MM.1S (cell line): Measurements from ENCODE around the gene RNF32.
"Not testable (repeated sequence)": the region's sequence is repeated elsewhere in the genome, so short reads cannot be mapped to it uniquely, and the experiment has no call there.

Source experiments
- DNase-seq: peaks from one replicate; pipeline ENCODE4 v3.0.0-alpha.2; 2015
- H2AFZ ChIP-seq: fragments of 300-600 bp; sonication (generic); 2 replicates; pipeline ENCODE4 v1.6.0; 2016; ENCODE audit warnings: antibody characterized with exemption, low read length
- H3F3A ChIP-seq: fragments of 300-600 bp; sonication (generic); 2 replicates; pipeline ENCODE4 v1.6.1; 2016; ENCODE audit warnings: mild to moderate bottlenecking, antibody characterized with exemption, low read length, moderate library complexity, mixed read lengths; ENCODE audit not compliant: insufficient read depth
- H3K27ac ChIP-seq: fragments of 300-600 bp; sonication (generic); 2 replicates; pipeline ENCODE4 v1.5.1; 2016; ENCODE audit warnings: mild to moderate bottlenecking, low read length
- H3K27me3 ChIP-seq: fragments of 300-600 bp; sonication (generic); replicated peaks from 2 replicates; pipeline ENCODE4 v1.6.0; 2016; ENCODE audit warnings: low read length; ENCODE audit not compliant: insufficient read depth
- H3K36me3 ChIP-seq: fragments of 300-600 bp; sonication (generic); replicated peaks from 2 replicates; pipeline ENCODE4 v1.6.1; 2016; ENCODE audit warnings: mild to moderate bottlenecking, low read length, mixed read lengths; ENCODE audit not compliant: insufficient read depth
- H3K4me1 ChIP-seq: fragments of 300-600 bp; sonication (generic); 2 replicates; pipeline ENCODE4 v1.6.1; 2016; ENCODE audit warnings: low read length, mixed read lengths
- H3K4me2 ChIP-seq: fragments of 300-600 bp; sonication (generic); 2 replicates; pipeline ENCODE4 v1.6.0; 2016; ENCODE audit warnings: low read depth, low read length
- H3K4me3 ChIP-seq: fragments of 300-600 bp; sonication (generic); 2 replicates; pipeline ENCODE4 v1.5.1; 2016; ENCODE audit warnings: low read length, mixed read lengths
- H3K79me2 ChIP-seq: fragments of 300-600 bp; sonication (generic); 2 replicates; pipeline ENCODE4 v1.6.1; 2016; ENCODE audit warnings: mixed run types, low read length, mixed read lengths
- H3K9ac ChIP-seq: fragments of 300-600 bp; sonication (generic); 2 replicates; pipeline ENCODE4 v1.6.1; 2016; ENCODE audit warnings: low read length, mixed read lengths
- H3K9me2 ChIP-seq: fragments of 300-600 bp; sonication (generic); replicated peaks from 2 replicates; pipeline ENCODE4 v1.6.1; 2016; ENCODE audit warnings: mild to moderate bottlenecking, low read length, mixed read lengths; ENCODE audit not compliant: insufficient read depth
- H3K9me3 ChIP-seq: fragments of 300-600 bp; sonication (generic); replicated peaks from 2 replicates; pipeline ENCODE4 v1.6.1; 2016; ENCODE audit warnings: mild to moderate bottlenecking, low read length, mixed read lengths; ENCODE audit not compliant: insufficient read depth
- H4K20me1 ChIP-seq: fragments of 300-600 bp; sonication (generic); 2 replicates; pipeline ENCODE4 v1.6.1; 2016; ENCODE audit warnings: mild to moderate bottlenecking, low read length, moderate library complexity, mixed read lengths; ENCODE audit not compliant: insufficient read depth
- EZH2 ChIP-seq: fragments of 300-600 bp; sonication (generic); optimal IDR thresholded peaks from 2 replicates; pipeline ENCODE3; 2017; ENCODE audit warnings: low read depth, mild to moderate bottlenecking, antibody characterized with exemption, low read length, mixed read lengths
- EZH2phosphoT487 ChIP-seq: fragments of 300-600 bp; sonication (generic); IDR thresholded peaks from 2 replicates; pipeline ENCODE4 v1.6.1; 2018; ENCODE audit warnings: antibody characterized with exemption, low read length

RNF32 gene

GRCh38 chr7:156693627-156694026, 53.1 kb downstream of the RNF32 start:
- no peaks in the 10 kb centered on the region for H3K9me2 ChIP-seq
- no peak overlapping the region for H3K4me2 ChIP-seq
- no peak overlapping the region for H3K4me3 ChIP-seq
- no peaks in the 10 kb centered on the region for H3F3A ChIP-seq
- no peaks in the 10 kb centered on the region for H3K9me3 ChIP-seq
- no peaks in the 10 kb centered on the region for H3K4me1 ChIP-seq
- no peaks in the 10 kb centered on the region for H4K20me1 ChIP-seq
- no peak for DNase-seq
- no peaks in the 10 kb centered on the region for H3K79me2 ChIP-seq
- H2AFZ ChIP-seq: no peak overlapping the region
- TF ChIP-seq EZH2phosphoT487 (no peak), EZH2 (no peak)
- H3K9ac ChIP-seq: no peak overlapping the region
- no peak overlapping the region for H3K27ac ChIP-seq
- H3K36me3 ChIP-seq: no peaks in the 10 kb centered on the region
- H3K27me3 ChIP-seq: no peaks in the 10 kb centered on the region

GRCh38 chr7:156697283-156697682, 56.7 kb downstream of the RNF32 start:
- not testable (repeated sequence) for H3F3A ChIP-seq, H3K79me2 ChIP-seq, H3K9ac ChIP-seq, H3K27me3 ChIP-seq, H3K9me3 ChIP-seq, H3K27ac ChIP-seq, H2AFZ ChIP-seq, H3K4me1 ChIP-seq, H4K20me1 ChIP-seq, H3K9me2 ChIP-seq, H3K4me2 ChIP-seq, H3K36me3 ChIP-seq, DNase-seq, H3K4me3 ChIP-seq

- not testable (repeated sequence) for DNase-seq, H3K9ac ChIP-seq, H3K79me2 ChIP-seq, H3K4me2 ChIP-seq, H3K27ac ChIP-seq, H2AFZ ChIP-seq, H3K9me3 ChIP-seq, H3F3A ChIP-seq, H3K4me3 ChIP-seq, H3K27me3 ChIP-seq, H3K9me2 ChIP-seq, H3K4me1 ChIP-seq, H4K20me1 ChIP-seq, H3K36me3 ChIP-seq
Observed at GRCh38 chr7:156698512-156698911, 57.9 kb downstream of the RNF32 start.

GRCh38 chr7:156701787-156702186, 61.2 kb downstream of the RNF32 start:
- H4K20me1 ChIP-seq, H3K9me3 ChIP-seq, H2AFZ ChIP-seq, H3K27me3 ChIP-seq, H3K4me3 ChIP-seq, H3K9ac ChIP-seq, H3K79me2 ChIP-seq, H3K27ac ChIP-seq, H3K9me2 ChIP-seq, H3K4me2 ChIP-seq, H3K36me3 ChIP-seq, DNase-seq, H3F3A ChIP-seq: not testable (repeated sequence)
- H3K4me1 ChIP-seq: peaks cover 36% of the 10 kb centered on the region

- no peaks in the 10 kb centered on the region for H4K20me1 ChIP-seq
- no peak for DNase-seq
- 0 out of 2 replicates have a peak, but pooled peaks cover 8% of the 10 kb centered on the region for H3K79me2 ChIP-seq
- H3K27ac ChIP-seq: no peak overlapping the region
- H2AFZ ChIP-seq: no peak overlapping the region
- peaks cover 36% of the 10 kb centered on the region for H3K4me1 ChIP-seq
- H3K9me2 ChIP-seq: no peaks in the 10 kb centered on the region
- H3K4me2 ChIP-seq: no peak overlapping the region
- TF ChIP-seq EZH2phosphoT487: no peak
- TF ChIP-seq EZH2: no peak
- no peaks in the 10 kb centered on the region for H3K36me3 ChIP-seq
- peaks cover 7% of the 10 kb centered on the region for H3F3A ChIP-seq
- no peaks in the 10 kb centered on the region for H3K9me3 ChIP-seq
- H3K9ac ChIP-seq: no peak overlapping the region
- no peaks in the 10 kb centered on the region for H3K27me3 ChIP-seq
- H3K4me3 ChIP-seq: no peak overlapping the region
Observed at GRCh38 chr7:156702399-156702798, 61.8 kb downstream of the RNF32 start.
